ENCODE results near the gene AGPAT3.
A peak's percentile ranks its signal among the peaks of the same experiment; 100 is the strongest.

AGPAT3 gene

GRCh38 chr21:43937891-43938309, 72.9 kb downstream of the AGPAT3 start:
- no peak for DNase-seq (ENCODE audit: low spot score)

DNA sequence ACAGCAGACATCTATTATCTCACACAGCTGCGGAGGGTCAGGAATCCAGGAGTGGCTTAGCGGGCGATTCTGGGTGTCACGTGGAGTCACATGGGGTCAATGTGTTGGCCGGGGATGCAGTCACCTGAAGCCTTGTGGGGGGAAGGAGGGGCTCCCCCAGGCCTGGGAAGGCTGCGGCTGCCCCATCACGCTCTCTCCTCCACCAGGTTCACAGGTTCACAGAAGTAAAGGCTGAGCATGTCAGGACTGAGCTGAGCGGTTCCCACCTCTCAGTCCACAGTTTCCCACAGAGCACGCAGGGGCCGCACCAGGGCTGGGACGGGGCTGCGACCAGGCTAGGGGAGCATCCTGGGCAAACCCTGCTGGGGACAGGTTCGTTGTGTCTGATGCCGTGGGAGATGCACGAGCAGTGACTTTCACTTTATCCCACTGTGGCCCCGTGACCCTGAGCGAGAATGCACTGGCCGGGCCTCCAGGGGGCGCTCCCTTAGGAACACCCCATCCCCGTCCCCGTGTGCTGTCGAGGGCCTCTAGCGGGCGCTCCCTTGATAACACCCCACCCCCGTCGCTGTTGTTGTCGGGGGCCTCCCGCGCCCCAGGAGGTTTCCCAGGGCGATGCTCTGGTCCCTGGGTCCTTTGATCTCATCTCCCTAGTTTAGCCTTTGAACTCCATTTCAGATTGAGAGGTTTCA, 73.9 kb downstream of the AGPAT3 start:
- DNase-seq (ENCODE audit: low spot score): peak; percentile 93

- DNase-seq (ENCODE audit: low spot score): no peak
Observed at GRCh38 chr21:43939443-43940328, 74.7 kb downstream of the AGPAT3 start.

DNA sequence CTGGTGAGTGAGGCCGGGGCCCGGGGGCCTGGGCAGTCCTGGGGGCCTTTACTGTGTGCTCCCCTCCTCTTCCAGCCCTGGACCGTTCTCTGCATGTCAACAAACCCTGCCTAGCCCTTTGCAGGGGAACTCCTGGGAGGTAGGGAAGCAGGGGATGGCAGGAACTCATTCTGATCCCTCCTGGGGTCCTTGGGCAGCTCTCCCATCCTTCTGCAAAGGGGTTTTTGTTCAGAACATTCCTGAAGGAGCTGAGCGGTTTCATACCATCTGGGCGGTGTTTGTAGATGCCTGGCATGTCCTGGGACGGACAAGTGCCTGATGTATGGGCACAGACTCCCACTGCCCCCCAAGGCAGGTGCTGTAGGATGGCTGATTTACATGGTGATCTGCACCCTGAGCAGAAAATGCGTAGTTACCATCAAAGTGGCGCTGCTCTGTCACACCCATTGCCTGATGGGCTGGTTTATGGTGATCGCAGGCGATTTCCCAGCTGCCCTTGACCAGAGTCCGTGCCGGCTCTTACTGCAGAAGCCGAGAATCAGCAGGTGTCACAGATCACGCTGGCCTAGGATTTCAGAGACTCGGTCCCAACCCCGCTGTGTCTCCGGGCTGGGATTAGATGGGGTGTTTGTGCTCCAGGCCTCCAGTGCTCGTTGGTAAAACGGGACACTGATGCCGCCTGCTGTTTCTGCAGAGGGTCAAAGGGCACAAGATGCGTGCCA, 75.5 kb downstream of the AGPAT3 start:
- DNase-seq (ENCODE audit: low spot score): no peak

- DNase-seq (ENCODE audit: low spot score): no peak
Observed at GRCh38 chr21:43942201-43942600, 77.2 kb downstream of the AGPAT3 start.

DNA sequence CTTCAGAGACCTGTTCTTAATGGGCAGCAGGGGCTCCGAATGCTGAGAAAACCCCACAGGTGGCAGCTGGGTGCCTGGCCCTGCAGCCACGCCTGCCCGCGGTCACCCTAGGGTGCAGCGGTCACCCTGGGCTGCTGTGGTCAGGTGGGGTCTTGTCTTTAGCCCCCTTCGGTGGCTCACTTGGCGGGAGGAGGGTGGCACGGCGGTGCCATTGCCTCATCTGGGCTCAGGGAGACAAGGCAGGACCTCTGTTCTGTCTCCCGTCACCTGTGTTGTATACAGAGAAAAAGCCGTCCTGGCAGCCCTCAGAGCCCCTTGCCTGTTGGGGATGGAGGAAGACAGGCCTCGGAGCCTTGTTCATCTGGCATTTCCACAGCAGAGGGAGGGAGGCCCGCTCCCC, 77.6 kb downstream of the AGPAT3 start:
- DNase-seq (ENCODE audit: low spot score): no peak

- no peak for DNase-seq (ENCODE audit: low spot score)
Observed at GRCh38 chr21:43943512-43944077, 78.6 kb downstream of the AGPAT3 start.

- DNase-seq (ENCODE audit: low spot score): no peak
Observed at GRCh38 chr21:43944078-43944633, 79.1 kb downstream of the AGPAT3 start.

DNA sequence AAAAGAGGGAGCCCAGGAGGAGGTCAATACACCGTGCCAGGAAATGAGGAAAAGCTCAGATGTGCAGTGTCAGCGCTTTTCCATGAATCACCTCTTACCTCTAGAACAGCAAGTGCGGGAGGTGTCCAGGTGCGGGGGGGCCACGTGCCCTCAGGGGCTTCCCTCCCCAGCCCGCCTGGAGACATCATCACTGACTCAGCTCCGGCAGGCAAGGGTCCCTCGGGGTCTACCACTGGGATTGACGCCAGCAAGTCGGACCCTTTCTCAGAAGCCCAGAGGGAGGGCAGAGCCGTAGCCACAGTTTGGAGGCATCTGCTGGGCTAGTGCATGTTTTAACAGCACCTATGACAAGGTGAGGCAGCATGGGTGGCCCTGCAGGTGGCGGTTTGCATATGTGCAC, 79.7 kb downstream of the AGPAT3 start:
- DNase-seq (ENCODE audit: low spot score): no peak

DNA sequence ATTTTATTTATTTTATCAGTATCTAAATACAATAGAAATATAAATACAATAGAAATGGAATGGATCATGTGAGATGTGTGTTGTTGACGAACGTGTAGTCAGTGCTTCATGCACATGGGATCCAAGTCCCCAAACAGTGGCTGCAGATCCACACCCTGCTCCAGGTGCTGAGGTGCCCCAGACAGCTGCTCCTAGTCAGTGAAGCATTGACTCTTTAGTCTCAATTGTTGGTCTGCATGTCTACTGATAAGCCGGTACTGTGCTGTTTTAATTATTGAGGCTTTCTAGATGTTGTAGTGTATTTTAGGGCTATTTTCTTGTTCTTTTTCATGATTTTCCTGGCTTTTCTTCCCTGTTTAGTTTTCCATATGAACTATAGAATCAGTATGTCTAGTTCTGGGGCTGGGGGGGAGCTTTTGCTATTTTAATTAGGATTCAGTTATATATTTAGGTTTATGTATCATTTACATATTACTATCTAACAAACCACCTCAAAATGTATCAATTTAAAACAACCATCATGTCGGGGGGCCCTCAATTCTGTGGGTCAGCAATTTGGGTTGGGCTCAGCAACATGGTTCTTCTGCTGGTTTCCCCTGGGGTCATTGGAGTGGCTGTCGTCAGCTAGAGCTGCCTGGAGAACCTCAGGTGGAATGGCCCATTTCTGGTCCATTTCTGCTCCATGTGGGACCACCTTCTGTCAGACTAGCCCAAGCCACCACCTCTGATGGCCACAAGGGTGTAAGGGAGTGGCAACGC, 83.9 kb downstream of the AGPAT3 start:
- no peak for DNase-seq (ENCODE audit: low spot score)

DNA sequence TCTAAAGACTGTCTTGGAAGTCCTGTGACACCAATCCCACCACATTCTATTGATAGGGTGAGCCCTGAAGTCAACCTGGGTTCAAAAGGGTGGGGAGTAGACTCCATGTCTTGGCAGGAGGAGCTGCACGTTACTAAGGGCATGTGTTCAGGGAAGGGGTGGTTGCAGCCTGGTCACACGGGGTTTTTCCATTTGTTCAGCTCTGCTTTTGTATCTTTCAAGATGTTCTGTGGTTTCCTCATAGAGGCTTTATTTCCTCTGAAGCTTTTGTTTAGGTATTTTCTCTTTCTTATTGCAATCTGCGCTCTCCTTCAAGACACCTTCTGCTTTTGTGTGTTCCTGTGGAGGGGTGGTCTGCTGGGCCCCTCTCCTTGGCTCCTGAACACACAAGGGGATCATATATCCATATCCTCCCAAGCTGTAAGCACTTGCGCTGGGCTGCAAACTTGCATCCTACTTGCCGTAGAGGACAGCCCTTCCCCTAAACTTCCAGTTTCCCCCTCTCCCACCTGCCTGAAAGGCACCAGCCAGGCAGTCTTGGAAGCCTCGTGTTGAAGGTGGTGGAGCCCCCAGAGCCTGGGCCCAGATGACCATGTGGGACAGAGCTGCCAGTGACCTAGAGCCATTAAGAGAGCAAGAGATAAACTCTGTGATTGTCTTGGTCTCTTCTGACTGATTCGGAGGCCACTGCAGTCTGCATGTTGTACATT, 84.6 kb downstream of the AGPAT3 start:
- DNase-seq (ENCODE audit: low spot score): no peak

GRCh38 chr21:43950481-43950880, 85.5 kb downstream of the AGPAT3 start:
- no peak for DNase-seq (ENCODE audit: low spot score)

GRCh38 chr21:43950936-43951335, 85.9 kb downstream of the AGPAT3 start:
- DNase-seq (ENCODE audit: low spot score): no peak

DNA sequence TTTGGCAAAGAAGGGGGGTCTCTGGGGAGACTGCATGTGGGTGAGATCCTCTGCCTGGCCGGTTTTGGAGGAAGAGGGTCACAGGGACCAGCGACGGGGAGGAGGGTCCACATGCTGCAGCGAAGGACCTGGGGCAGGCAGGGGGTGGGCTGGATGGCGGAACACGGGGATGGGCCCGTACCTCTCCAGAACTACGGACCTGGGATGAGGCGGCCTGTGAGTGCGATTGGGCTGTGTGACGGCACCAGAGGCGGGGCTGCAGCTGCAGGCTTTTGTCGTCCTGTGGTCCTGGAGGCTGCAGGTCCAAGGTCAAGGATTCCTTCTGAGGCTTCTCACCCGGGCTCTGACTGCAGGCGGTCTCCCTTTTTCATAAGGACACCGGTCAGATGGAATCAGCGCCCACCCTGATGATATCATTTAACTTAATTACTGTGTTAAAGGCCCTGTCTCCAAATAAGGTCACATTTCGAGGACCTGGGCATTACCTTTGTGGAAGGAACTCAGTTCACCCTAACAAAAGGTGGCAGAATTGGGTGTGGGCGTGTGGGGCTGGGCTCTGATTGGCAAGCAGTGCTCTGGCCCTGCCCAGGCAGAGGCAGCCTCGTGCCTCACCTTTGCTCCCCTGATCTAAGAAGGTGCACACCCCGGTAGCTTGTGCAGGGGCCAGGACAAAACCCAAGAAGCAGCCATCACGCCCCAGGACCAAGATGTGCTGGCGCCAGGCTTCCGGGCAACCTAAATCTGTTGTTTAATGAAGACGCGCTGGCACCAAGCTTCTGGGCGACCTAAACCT, 87.1 kb downstream of the AGPAT3 start:
- no peak for DNase-seq (ENCODE audit: low spot score)

DNA sequence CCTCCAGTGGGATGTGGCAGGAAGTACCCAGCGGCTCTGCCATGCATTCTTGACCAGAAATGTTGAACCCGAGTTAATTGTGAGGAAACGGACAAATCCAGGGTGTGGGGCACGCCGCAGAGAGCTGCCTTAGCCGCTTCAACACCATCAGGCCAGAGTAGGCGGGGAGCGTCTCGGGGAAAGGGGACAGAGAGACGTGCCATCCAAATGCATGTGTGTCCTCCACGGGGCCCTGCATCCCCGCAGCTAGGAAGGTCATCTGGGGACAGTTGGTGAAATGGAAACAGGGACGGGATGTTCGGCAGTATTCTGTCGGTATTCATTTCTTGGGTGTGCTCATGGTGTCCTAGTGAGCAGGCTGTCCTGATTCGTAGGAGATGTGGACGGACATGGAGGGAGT, 88.0 kb downstream of the AGPAT3 start:
- DNase-seq (ENCODE audit: low spot score): no peak

GRCh38 chr21:43954042-43954441, 89.0 kb downstream of the AGPAT3 start:
- no peak for DNase-seq (ENCODE audit: low spot score)

DNA sequence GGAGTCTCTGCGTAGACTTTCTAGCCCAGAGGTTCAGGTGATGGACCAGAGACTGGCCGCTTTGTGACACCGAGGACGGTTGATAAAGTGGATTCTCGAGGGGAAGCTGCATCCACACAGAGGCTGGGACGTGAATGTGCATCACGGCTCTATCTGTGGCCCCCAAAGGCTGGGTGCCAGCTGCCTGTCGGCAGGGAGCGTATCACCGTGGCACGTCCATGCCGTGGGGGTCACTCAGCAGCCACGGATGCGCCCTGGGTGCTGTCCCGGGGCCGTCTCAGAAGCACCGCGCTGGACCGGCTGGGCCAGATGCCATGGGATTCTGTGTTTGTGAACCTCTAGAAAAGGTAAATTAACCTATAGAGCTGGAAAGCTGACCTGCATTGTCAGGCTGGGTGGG, 89.9 kb downstream of the AGPAT3 start:
- DNase-seq (ENCODE audit: low spot score): no peak

DNA sequence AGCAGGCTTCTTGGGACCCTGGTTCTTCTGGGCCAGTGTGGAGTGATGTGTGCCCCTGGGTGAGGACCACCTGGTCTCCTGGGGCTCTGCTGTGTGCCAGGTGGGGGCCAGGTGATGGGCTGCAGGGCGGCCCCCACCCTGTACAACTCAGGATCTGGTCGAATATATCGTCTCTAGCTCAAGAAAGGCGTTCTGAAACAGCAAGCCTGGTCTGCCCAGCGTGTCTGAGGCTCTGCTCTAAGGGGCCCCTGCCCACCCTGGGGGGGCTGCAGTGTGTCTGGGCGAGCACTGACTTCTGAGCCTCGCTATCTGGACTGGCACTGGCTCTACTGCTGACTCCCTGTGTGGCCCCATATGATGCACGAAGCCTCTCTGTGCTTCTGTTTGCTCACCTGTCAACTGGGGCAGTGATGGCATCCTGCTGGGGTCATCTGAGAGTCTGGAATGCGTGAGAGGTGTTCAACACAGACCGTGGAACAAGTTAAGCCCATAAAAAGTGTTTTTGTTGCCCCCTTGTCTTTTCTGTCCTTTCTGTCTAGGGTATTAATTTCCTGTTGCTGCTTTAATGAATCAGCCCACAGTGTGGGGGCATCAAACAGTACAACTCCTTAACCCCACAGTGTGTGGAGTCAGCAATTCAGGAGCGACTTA, 91.1 kb downstream of the AGPAT3 start:
- DNase-seq (ENCODE audit: low spot score): no peak

GRCh38 chr21:43956670-43957035, 91.6 kb downstream of the AGPAT3 start:
- no peak for DNase-seq (ENCODE audit: low spot score)
